ENCODE measurements around the gene EPS8L3.
"Not testable (repeated sequence)": the region's sequence is repeated elsewhere in the genome, so short reads cannot be mapped to it uniquely, and the experiment has no call there.

DNA sequence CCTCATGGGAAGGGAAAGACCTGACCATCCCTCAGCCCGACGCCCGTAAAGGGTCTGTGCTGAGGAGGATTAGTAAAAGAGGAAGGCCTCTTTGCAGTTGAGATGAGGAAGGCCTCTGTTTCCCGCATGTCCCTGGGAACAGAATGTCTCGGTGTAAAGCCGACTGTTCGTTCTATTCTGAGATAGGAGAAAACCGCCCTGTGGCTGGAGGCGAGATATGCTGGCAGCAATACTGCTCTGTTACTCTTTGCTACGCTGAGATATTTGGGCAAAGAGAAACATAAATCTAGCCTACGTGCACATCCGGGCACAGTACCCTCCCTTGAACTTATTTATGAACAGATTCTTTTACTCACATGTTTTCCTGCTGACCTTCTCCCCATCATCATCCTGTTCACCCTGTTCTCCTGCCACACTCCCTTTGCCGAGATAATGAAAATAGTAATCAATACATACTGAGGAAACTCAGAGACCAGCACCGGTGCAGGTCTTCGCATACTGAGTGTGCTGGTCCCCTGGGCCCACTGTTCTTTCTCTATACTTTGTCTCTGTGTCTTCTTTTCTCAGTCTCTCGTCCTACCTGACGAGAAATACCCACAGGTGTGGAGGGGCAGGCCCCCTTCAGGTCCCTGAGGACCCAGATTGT, 3.4 kb upstream of the EPS8L3 start:
- TF ChIP-seq, protein P1, sequence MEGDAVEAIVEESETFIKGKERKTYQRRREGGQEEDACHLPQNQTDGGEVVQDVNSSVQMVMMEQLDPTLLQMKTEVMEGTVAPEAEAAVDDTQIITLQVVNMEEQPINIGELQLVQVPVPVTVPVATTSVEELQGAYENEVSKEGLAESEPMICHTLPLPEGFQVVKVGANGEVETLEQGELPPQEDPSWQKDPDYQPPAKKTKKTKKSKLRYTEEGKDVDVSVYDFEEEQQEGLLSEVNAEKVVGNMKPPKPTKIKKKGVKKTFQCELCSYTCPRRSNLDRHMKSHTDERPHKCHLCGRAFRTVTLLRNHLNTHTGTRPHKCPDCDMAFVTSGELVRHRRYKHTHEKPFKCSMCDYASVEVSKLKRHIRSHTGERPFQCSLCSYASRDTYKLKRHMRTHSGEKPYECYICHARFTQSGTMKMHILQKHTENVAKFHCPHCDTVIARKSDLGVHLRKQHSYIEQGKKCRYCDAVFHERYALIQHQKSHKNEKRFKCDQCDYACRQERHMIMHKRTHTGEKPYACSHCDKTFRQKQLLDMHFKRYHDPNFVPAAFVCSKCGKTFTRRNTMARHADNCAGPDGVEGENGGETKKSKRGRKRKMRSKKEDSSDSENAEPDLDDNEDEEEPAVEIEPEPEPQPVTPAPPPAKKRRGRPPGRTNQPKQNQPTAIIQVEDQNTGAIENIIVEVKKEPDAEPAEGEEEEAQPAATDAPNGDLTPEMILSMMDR (IDR thresholded peaks at IDR 0.05; ENCODE audit: insufficient read depth, low read length, poor library complexity, severe bottlenecking): not testable (repeated sequence)
- TF ChIP-seq EZH2phosphoT487 (conservative IDR thresholded peaks at IDR 0.05; ENCODE audit: low read length): not testable (repeated sequence)

Data from SU-DHL-6 (cell line).